ENCODE measurements around the gene PIGL. TPM values are rescaled to one million over a fixed set of nuclear protein-coding genes. Genes with fewer than 3 reads are reported as not detected.
"Not testable (repeated sequence)": the region's sequence is repeated elsewhere in the genome, so short reads cannot be mapped to it uniquely, and the experiment has no call there.

Gene PIGL
- total and polyA plus RNA-seq, 2 of the 4 experiments (the other 2 are of a cell fraction): 17.9 to 29.5 TPM

DNA sequence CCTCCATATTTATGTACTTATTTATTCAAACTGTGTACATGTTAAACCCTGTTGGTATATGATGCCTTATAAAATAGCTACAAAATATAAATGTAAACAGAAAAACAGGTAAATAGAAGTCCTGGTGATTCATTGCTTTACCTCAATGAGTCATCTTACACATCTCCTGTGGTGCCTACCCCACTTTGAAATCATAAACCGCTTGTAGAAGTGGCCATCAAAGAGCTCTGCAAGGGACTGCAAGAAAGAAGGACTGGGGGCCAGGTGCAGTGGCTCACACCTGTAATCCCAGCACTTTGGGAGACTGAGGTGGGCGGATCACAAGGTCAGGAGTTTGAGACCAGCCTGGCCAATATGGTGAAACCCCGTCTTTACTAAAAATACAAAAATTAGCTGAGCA, 79.1 kb downstream of the PIGL start:
- H3K36me3 ChIP-seq (ENCODE audit: control insufficient read depth, insufficient read depth, low read length); H3K18ac ChIP-seq (ENCODE audit: low read depth, low read length); dilution Hi-C loops (cut with HindIII; ENCODE audit: low sequenced_read_pairs, unreplicated experiment); intact Hi-C loops (cut with micrococcal nuclease); H4K8ac ChIP-seq (ENCODE audit: low read depth in 2 of 2, low read length in 2 of 2); POLR2A ChIA-PET (ENCODE audit: unreplicated experiment); H2BK5ac ChIP-seq (ENCODE audit: low read depth, low read length, poor library complexity, severe bottlenecking); H3K27me3 ChIP-seq (ENCODE audit: control insufficient read depth, insufficient read depth, low read length); H3K9me3 ChIP-seq (ENCODE audit: control insufficient read depth, insufficient read depth, low read length); H3K4me1 ChIP-seq (ENCODE audit: control insufficient read depth, insufficient read depth, low read length); H2AK5ac ChIP-seq (ENCODE audit: low read depth, low read length); H4K20me1 ChIP-seq (ENCODE audit: insufficient read depth, low read length); DNase-seq; H4K5ac ChIP-seq (ENCODE audit: low read depth, low read length); H3K9ac ChIP-seq (ENCODE audit: low read depth, low read length); H3K56ac ChIP-seq (ENCODE audit: extremely low read depth, insufficient read depth, low read length); H2AK9ac ChIP-seq (replicated peaks; ENCODE audit: low read depth, low read length, poor library complexity); H2BK20ac ChIP-seq (ENCODE audit: low read depth, low read length); H4K91ac ChIP-seq (ENCODE audit: insufficient read depth, low read depth, low read length); CTCF ChIA-PET; BruUV-seq (replicated peaks); ATAC-seq (ENCODE audit: low read depth); H3K14ac ChIP-seq (replicated peaks; ENCODE audit: low read depth, low read length); H3K4me3 ChIP-seq (ENCODE audit: insufficient read depth, low read depth, low read length); H3K9me1 ChIP-seq (ENCODE audit: insufficient read depth, low read length); H3K23ac ChIP-seq (ENCODE audit: low read depth, low read length); H3K4me2 ChIP-seq (ENCODE audit: low read depth, low read length); H3K27ac ChIP-seq (ENCODE audit: insufficient read depth, low read length); H3K4ac ChIP-seq (ENCODE audit: low read depth, low read length); H2BK15ac ChIP-seq (ENCODE audit: low read depth, low read length); in situ Hi-C loops (cut with MboI; ENCODE audit: low sequenced_read_pairs); H2BK120ac ChIP-seq (ENCODE audit: low read depth, low read length); H3K79me1 ChIP-seq (ENCODE audit: low read depth in 1 of 2, low read length in 2 of 2); H2AFZ ChIP-seq (replicated peaks; ENCODE audit: low read length, poor library complexity): not testable (repeated sequence)
- 80% methylated on average over 1 of the region's 3 CpGs; no CpG with 5 or more reads in 1 of the 2 experiments for WGBS, 2 experiments (ENCODE audit: extremely low coverage in 2 of 2, insufficient read length in 1 of 2)
